ENCODE results near the gene ARL16. TPM values are rescaled to one million over a fixed set of nuclear protein-coding genes. Genes with fewer than 3 reads are reported as not detected.

The ARL16 gene
- total RNA-seq, 3 donors from 2014 or later (not counting 1 experiment from before 2014, with no cell fraction given): 23.3 to 47.9 (median 39.3) TPM

- H3K27me3 ChIP-seq (ENCODE audit: control insufficient read depth, insufficient read depth, low read length): no peaks in the 10 kb centered on the region
- no peak within 1 kb of the TSS for H3K27ac ChIP-seq (ENCODE audit: low read length)
- H3K9me3 Mint-ChIP-seq: no peaks in the 10 kb centered on the region
- 85% methylated on average over 15 of the region's 15 CpGs for whole genome bisulfite sequencing (ENCODE audit: insufficient coverage)
- H3K4me3 Mint-ChIP-seq: no peak within 1 kb of the TSS
- peaks cover 17% of the 10 kb centered on the region for H3K4me1 ChIP-seq (ENCODE audit: control insufficient read depth, insufficient read depth, low read length)
- no peaks in the 10 kb centered on the region for H3K27me3 Mint-ChIP-seq (ENCODE audit: low read depth in 2 of 2)
- intact Hi-C loops (cut with micrococcal nuclease): no loop called here
- H3K36me3 ChIP-seq (ENCODE audit: control insufficient read depth, insufficient read depth, low read length): no peaks in the 10 kb centered on the region
- no peak within 1 kb of the TSS for H3K27ac Mint-ChIP-seq
- H3K4me3 ChIP-seq (ENCODE audit: low read length): no peak within 1 kb of the TSS
- no peaks in the 10 kb centered on the region for H3K36me3 Mint-ChIP-seq
- no peak for ATAC-seq
- H3K9me3 ChIP-seq (ENCODE audit: control insufficient read depth, insufficient read depth, low read length): no peaks in the 10 kb centered on the region
- no peak for DNase-seq
- H3K4me1 Mint-ChIP-seq: peaks cover 14 to 20% of the 10 kb centered on the region in 2 donors
- no peak for TF ChIP-seq CTCF (IDR thresholded peaks at IDR 0.05)
These were observed 27.4 kb downstream of the ARL16 start, which contains the start of gene PDE6G for GRCh38 chr17:81656118-81656743. PDE6G (minus strand) TSS chr17:81656542; CDS start chr17:81653305, 3,237 bp downstream.

- ATAC-seq: no peak
- H3K27ac Mint-ChIP-seq: no peak overlapping the region
- no peaks in the 10 kb centered on the region for H3K27me3 ChIP-seq (ENCODE audit: control insufficient read depth, insufficient read depth, low read length)
These were observed 28.0 kb downstream of the ARL16 start for GRCh38 chr17:81655378-81656117.

GRCh38 chr17:81652906-81653771 is 30.5 kb downstream of the ARL16 start:
- Mint-ChIP-seq H3K36me3 (no peaks in the 10 kb centered on the region), H3K27me3 (ENCODE audit: low read depth in 2 of 2) (no peaks in the 10 kb centered on the region), H3K4me1 (peaks cover 14 to 20% of the 10 kb centered on the region in 2 donors), H3K27ac (peak overlapping the region; percentile 38 to 95), H3K9me3 (no peaks in the 10 kb centered on the region), H3K4me3 (peak overlapping the region; percentile 87)
- Histone ChIP-seq H3K9me3 (ENCODE audit: control insufficient read depth, insufficient read depth, low read length) (peaks cover 3% of the 10 kb centered on the region), H3K36me3 (ENCODE audit: control insufficient read depth, insufficient read depth, low read length) (no peaks in the 10 kb centered on the region), H3K4me3 (ENCODE audit: low read length) (peak overlapping the region; percentile 46), H3K27me3 (ENCODE audit: control insufficient read depth, insufficient read depth, low read length) (peaks cover 3% of the 10 kb centered on the region), H3K27ac (ENCODE audit: low read length) (peak overlapping the region; percentile 54), H3K4me1 (ENCODE audit: control insufficient read depth, insufficient read depth, low read length) (peaks cover 17% of the 10 kb centered on the region)
- ATAC-seq: peak; percentile 71 to 92 (median 79)
- TF ChIP-seq CTCF (IDR thresholded peaks at IDR 0.05): no peak
- WGBS (ENCODE audit: insufficient coverage): 10% methylated on average over 26 of the region's 27 CpGs
- peak in 1 of 2 donors; percentile 37 for DNase-seq
- intact Hi-C loops (cut with micrococcal nuclease): no loop called here

More at GRCh38 chr17:81655378-81656117, 28.0 kb downstream of the ARL16 start:
- Mint-ChIP-seq H3K4me3 (no peak overlapping the region), H3K36me3 (no peaks in the 10 kb centered on the region), H3K9me3 (no peaks in the 10 kb centered on the region), H3K27me3 (ENCODE audit: low read depth in 2 of 2) (no peaks in the 10 kb centered on the region), H3K4me1 (peaks cover 14 to 20% of the 10 kb centered on the region in 2 donors)
- WGBS (ENCODE audit: insufficient coverage): 94% methylated on average over 18 of the region's 18 CpGs
- H3K27ac ChIP-seq (ENCODE audit: low read length): no peak overlapping the region
- no peaks in the 10 kb centered on the region for H3K36me3 ChIP-seq (ENCODE audit: control insufficient read depth, insufficient read depth, low read length)
- H3K4me3 ChIP-seq (ENCODE audit: low read length): no peak overlapping the region
- DNase-seq: no peak
- no peak for TF ChIP-seq CTCF (IDR thresholded peaks at IDR 0.05)
- H3K4me1 ChIP-seq (ENCODE audit: control insufficient read depth, insufficient read depth, low read length): peaks cover 17% of the 10 kb centered on the region
- intact Hi-C loops (cut with micrococcal nuclease): no loop called here
- no peaks in the 10 kb centered on the region for H3K9me3 ChIP-seq (ENCODE audit: control insufficient read depth, insufficient read depth, low read length)
